Activated CD4-positive, alpha-beta T cell treated with anti-CD3 and anti-CD28 coated beads, Interleukin-2, Interleukin-4, amounts not matched to agents 100 ng/mL and 50 ng/mL, durations not matched to agents 16 hours and 8 hours (primary cell): ENCODE data around the gene F2.

ENCODE experiments used
- DNase-seq: peaks from one replicate; pipeline ENCODE4 v3.0.0-alpha.2; 2020; ENCODE audit warnings: low spot score

The F2 gene

GRCh38 chr11:46718155-46719019, 626 bp upstream of the F2 start:
- no peak for DNase-seq

DNA sequence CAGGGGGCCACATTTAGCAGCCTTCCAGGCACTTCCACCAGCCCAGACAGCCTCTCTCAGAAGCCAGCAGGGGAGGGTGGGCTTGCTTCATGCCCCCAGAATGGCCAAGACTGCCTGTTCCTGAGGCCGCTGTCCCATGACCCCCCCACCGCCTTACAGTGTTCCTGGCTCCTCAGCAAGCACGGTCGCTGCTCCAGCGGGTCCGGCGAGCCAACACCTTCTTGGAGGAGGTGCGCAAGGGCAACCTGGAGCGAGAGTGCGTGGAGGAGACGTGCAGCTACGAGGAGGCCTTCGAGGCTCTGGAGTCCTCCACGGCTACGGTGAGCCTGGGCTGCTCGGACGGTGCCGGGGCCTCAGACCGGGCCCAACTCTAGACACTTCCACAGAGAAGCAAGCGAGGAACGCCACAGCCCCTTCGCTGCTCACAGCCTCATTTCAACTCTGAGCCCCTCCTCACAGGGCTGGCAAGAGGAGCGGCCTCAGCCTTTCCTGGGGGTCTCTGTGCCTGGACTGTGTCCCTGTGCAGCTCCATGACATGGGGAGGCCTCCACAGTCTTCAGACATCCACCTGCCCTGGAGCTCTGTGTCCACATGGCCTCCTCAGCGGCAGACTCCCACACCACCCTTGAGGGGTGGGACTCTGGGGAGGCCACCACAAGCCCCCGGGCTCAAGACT, 668 bp downstream of the F2 start:
- DNase-seq = no peak

- DNase-seq = no peak
Measured at GRCh38 chr11:46721286-46721685, 2.3 kb downstream of the F2 start.

GRCh38 chr11:46722566-46723358, 3.7 kb downstream of the F2 start:
- no peak for DNase-seq

- DNase-seq = no peak
Measured at GRCh38 chr11:46723359-46723680, 4.3 kb downstream of the F2 start.

DNA sequence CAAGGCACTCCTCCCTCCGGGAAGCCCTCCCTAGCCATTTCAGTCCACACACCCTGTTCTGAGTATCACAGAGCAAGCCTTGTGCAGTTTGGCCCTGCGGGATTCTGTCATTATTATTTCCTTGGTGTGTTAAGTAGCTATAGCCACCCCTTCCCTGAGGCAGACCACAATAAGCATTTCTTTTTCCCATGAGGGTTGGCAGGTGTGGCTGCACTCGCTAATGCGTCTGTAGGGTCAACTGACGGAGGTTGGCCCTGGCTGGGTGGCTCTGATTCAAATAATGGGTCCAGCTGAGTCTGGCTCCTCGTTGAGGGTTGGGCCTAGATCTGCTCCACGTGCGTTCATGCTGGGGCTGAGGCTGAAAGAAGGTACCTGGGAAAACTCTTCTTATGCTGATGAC, 5.1 kb downstream of the F2 start:
- no peak for DNase-seq

GRCh38 chr11:46725338-46726205, 6.6 kb downstream of the F2 start:
- no peak for DNase-seq

DNA sequence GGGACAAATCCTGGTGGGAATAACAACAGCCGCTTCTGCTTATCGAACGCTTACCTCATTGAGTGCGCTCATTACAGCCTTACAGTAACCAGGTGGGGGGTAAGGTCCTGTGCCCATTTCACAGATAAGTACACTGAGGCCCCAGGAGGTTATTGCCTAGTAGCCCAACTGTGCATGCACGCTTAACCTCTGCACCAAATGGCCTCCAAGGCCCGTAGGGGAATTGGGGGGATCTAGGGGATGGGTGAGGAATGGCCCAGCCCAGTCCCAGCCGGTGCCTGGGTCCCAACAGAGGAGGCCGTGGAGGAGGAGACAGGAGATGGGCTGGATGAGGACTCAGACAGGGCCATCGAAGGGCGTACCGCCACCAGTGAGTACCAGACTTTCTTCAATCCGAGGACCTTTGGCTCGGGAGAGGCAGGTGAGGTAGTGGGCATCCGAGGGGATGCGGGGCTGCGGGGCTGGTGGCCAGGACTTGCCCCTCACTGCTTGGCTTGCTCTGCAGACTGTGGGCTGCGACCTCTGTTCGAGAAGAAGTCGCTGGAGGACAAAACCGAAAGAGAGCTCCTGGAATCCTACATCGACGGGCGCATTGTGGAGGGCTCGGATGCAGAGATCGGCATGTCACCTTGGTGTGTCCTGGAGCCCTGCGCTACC, 7.3 kb downstream of the F2 start:
- DNase-seq = no peak

GRCh38 chr11:46727952-46728658, 9.1 kb downstream of the F2 start:
- DNase-seq = no peak

DNA sequence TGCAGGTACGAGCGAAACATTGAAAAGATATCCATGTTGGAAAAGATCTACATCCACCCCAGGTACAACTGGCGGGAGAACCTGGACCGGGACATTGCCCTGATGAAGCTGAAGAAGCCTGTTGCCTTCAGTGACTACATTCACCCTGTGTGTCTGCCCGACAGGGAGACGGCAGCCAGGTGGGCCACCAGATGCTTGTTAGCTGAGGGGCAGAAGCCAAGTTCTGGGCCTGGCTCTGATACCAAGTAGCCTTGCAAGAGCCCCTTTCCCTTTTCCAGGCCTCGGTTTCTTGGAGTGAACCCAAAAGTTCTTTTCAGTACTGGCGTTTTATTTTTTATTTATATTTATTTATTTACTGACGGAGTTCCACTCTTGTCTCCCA, 9.6 kb downstream of the F2 start:
- no peak for DNase-seq

GRCh38 chr11:46729110-46730027, 10.4 kb downstream of the F2 start:
- DNase-seq = no peak

GRCh38 chr11:46731545-46731944, 12.5 kb downstream of the F2 start:
- no peak for DNase-seq

GRCh38 chr11:46733234-46733633, 14.2 kb downstream of the F2 start:
- DNase-seq = no peak

- DNase-seq = no peak
Measured at GRCh38 chr11:46736146-46736545, 17.1 kb downstream of the F2 start.

GRCh38 chr11:46736615-46737014, 17.6 kb downstream of the F2 start:
- no peak for DNase-seq

- DNase-seq = no peak
Measured at GRCh38 chr11:46737699-46738098, 18.7 kb downstream of the F2 start.

DNA sequence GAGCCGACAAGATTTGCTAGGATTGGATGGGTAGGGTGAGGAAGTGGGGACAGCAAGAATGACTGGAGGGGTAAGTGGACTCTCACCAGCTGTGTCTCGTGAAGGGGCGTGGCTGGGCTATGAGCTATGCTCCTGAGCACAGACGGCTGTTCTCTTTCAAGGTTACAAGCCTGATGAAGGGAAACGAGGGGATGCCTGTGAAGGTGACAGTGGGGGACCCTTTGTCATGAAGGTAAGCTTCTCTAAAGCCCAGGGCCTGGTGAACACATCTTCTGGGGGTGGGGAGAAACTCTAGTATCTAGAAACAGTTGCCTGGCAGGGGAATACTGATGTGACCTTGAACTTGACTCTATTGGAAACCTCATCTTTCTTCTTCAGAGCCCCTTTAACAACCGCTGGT, 19.9 kb downstream of the F2 start:
- DNase-seq = no peak

DNA sequence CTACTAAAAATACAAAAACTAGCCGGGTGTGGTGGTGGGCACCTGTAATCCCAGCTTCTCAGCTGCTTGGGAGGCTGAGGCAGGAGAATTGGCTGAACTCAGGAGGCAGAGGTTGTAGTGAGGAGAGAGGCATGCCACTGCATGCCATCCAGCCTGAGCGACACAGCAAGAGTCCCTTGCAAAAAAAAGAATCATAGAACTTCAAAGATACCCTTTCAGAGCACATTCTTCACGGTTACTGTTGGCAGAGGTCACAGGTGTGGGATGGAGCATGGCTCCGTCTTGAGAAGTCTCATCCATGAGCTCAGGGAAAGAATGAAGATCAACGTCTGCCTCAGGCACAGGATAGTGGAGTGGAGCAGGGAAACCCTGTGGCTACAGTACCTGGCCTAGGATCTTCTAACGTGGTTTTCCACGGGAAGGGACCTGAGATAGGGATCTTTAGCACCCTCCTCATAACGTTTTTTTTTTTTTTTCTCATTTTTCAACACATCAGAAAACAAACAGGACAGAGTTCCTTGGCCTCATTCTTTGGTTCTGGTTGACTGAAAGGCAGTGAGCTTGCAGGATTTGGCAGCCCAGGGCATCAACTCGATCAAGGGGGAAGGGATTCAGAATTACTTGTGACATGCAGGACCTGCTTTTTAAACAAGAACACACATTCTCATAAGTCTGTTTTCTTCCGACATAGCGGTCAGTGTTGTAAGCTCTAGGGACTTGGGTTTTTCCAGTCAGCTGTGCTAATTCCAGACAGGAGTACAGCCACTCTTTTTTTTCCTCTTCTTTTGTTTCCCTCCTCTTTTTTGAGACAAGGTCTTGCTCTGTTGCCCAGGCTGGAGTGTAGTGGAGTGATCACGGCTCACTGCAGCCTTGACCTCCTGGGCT, 22.8 kb downstream of the F2 start:
- DNase-seq = no peak

DNA sequence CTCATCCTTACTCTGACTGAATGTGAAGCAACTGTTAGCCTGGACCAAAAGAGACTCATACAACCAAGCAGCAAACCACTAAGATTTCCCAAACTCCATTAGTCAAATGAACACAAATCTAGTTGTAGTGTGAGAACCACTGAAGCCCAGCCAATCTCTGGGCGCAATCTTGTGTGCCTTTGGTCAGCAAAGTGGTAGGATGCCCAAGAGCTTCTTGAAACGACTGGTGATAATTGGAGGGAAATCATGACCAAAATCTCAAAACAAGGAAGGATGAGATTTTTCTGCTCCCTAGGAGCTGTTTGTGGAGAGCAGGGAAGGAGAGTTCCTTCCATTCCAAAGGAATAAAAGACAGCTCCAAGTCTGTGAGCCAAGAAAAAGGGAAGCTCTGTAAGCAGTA, 24.0 kb downstream of the F2 start:
- DNase-seq = no peak
